Endothelial cell of umbilical vein (primary cell): ENCODE measurements around the gene PDE4B.

Source experiments
- CTCF ChIP-seq, 2 donors: IDR thresholded peaks; 1 replicate in 1 of 2; 2 replicates in 1 of 2; pipeline ENCODE4 v1.5.1; 2011; ENCODE audit warnings: low read length in 2 of 2, mild to moderate bottlenecking in 2 of 2, moderate library complexity in 2 of 2, control low read depth in 1 of 2, inconsistent platforms in 1 of 2, low read depth in 1 of 2; ENCODE audit not compliant: insufficient read depth in 1 of 2; ENCODE audit errors: extremely low read depth in 1 of 2
- POLR2A ChIP-seq: IDR thresholded peaks from 2 replicates; pipeline ENCODE4 v1.6.1; 2012; ENCODE audit warnings: low read depth, mild to moderate bottlenecking, control low read depth, low read length

- TF ChIP-seq CTCF (IDR thresholded peaks at IDR 0.05; ENCODE audit: extremely low read depth in 1 of 2, insufficient read depth in 1 of 2, low read depth in 1 of 2, low read length in 2 of 2), result no peak
- no peak for TF ChIP-seq POLR2A
Observed at GRCh38 chr1:65952696-65953095, 160.0 kb downstream of the PDE4B start.
